C1 segment of cervical spinal cord (tissue), 14 donors: Measurements from ENCODE around the gene DYNC1H1.

ENCODE experiments used
- DNase-seq, 14 donors: peaks; one replicate each; lab custom pipeline; 2025; lab: John Stamatoyannopoulos, UW

Gene DYNC1H1

GRCh38 chr14:102035914-102036313, 71.5 kb downstream of the DYNC1H1 start:
- DNase-seq: no peak

GRCh38 chr14:102037686-102038085, 73.3 kb downstream of the DYNC1H1 start:
- DNase-seq: no peak

- no peak for DNase-seq
Observed at GRCh38 chr14:102039157-102039556, 74.8 kb downstream of the DYNC1H1 start.

GRCh38 chr14:102040153-102040552, 75.8 kb downstream of the DYNC1H1 start:
- no peak for DNase-seq

GRCh38 chr14:102042699-102043098, 78.3 kb downstream of the DYNC1H1 start:
- no peak for DNase-seq

GRCh38 chr14:102043251-102044025, 79.1 kb downstream of the DYNC1H1 start:
- DNase-seq: peak in 9 of 14 donors; percentile 2 to 62 (median 24)

- DNase-seq: no peak
Observed at GRCh38 chr14:102044566-102044965, 80.2 kb downstream of the DYNC1H1 start.

GRCh38 chr14:102046337-102047278, 82.2 kb downstream of the DYNC1H1 start:
- DNase-seq: peak in 12 of 14 donors; percentile 20 to 75 (median 52)

- no peak for DNase-seq
Observed at GRCh38 chr14:102047808-102048540, 83.6 kb downstream of the DYNC1H1 start.

- DNase-seq: no peak
Observed at GRCh38 chr14:102049258-102050025, 85.1 kb downstream of the DYNC1H1 start.

GRCh38 chr14:102050026-102050405, 85.6 kb downstream of the DYNC1H1 start:
- no peak for DNase-seq

- no peak for DNase-seq
Observed at GRCh38 chr14:102050625-102051024, 86.3 kb downstream of the DYNC1H1 start.

- DNase-seq: no peak
Observed at GRCh38 chr14:102052522-102052921, 88.1 kb downstream of the DYNC1H1 start.

GRCh38 chr14:102055181-102055901, 91.0 kb downstream of the DYNC1H1 start:
- DNase-seq: no peak

GRCh38 chr14:102056694-102057442, 92.5 kb downstream of the DYNC1H1 start:
- no peak for DNase-seq

- DNase-seq: no peak
Observed at GRCh38 chr14:102057480-102058114, 93.2 kb downstream of the DYNC1H1 start.

- DNase-seq: no peak
Observed at GRCh38 chr14:102058146-102058545, 93.8 kb downstream of the DYNC1H1 start.

- DNase-seq: no peak
Observed at GRCh38 chr14:102058961-102059360, 94.6 kb downstream of the DYNC1H1 start.
